Measurements from ENCODE around the gene RAMAC.
A peak's percentile ranks its signal among the peaks of the same experiment; 100 is the strongest.

RAMAC gene

DNA sequence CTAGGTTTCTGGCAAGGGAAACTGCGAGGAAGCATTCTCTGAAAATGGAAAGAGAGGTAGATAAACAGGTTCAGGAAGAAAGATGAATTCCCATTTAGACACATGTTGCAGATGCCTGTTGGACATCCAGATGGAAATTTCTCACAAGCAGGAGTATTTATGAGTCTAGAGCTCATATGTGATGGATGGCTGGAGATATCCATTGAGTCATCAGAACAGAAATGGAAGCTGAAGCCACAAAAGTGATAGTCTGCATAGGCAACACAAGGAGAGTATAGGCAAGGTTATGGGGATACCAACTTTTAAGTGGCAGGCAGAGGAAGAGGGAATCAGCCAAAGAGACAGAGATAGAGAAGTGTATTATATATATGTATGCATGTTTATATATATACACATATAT, 6.3 kb upstream of the RAMAC start:
- Histone ChIP-seq H3K27me3 (ENCODE audit: low read depth, low read length) (no peaks in the 10 kb centered on the region), H4K20me1 (ENCODE audit: insufficient read depth, low read length) (no peaks in the 10 kb centered on the region), H3K36me3 (replicated peaks; ENCODE audit: low read depth, low read length) (no peaks in the 10 kb centered on the region), H3K4me3 (ENCODE audit: low read length) (no peak overlapping the region), H3K79me2 (ENCODE audit: low read length) (no peaks in the 10 kb centered on the region), H2AFZ (ENCODE audit: low read depth, low read length) (no peak overlapping the region), H3K27ac (ENCODE audit: low read length) (no peak overlapping the region), H3K9ac (ENCODE audit: low read length) (no peak overlapping the region), H3K9me3 (ENCODE audit: insufficient read depth, low read length) (no peaks in the 10 kb centered on the region), H3K4me2 (ENCODE audit: low read length) (no peak overlapping the region), H3K4me1 (ENCODE audit: low read length) (peaks cover 16% of the 10 kb centered on the region)
- TF ChIP-seq, protein P1, sequence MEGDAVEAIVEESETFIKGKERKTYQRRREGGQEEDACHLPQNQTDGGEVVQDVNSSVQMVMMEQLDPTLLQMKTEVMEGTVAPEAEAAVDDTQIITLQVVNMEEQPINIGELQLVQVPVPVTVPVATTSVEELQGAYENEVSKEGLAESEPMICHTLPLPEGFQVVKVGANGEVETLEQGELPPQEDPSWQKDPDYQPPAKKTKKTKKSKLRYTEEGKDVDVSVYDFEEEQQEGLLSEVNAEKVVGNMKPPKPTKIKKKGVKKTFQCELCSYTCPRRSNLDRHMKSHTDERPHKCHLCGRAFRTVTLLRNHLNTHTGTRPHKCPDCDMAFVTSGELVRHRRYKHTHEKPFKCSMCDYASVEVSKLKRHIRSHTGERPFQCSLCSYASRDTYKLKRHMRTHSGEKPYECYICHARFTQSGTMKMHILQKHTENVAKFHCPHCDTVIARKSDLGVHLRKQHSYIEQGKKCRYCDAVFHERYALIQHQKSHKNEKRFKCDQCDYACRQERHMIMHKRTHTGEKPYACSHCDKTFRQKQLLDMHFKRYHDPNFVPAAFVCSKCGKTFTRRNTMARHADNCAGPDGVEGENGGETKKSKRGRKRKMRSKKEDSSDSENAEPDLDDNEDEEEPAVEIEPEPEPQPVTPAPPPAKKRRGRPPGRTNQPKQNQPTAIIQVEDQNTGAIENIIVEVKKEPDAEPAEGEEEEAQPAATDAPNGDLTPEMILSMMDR (IDR thresholded peaks at IDR 0.05; ENCODE audit: low read depth, low read length) = no peak
- no peak for TF ChIP-seq EZH2phosphoT487 (IDR thresholded peaks at IDR 0.05; ENCODE audit: low read depth)

DNA sequence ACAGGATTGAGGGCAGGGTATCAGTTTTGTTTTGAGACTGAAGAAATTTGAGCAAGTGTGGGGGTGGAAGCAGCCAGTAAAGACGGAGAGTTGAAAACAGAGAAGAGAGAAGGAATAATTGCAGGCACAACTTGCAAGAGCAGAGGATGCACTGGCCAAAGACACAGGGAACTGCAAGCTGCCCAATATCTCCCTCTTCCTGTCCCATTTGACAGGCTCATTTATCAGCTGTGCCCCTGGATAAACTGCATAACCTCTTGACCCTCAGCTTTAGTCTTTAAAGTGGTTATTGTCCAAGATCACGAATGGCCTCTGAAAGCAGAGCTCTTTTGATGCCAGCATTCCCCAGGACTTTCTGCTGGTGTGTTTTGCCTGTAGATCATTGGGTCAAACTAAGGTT, 5.0 kb upstream of the RAMAC start:
- TF ChIP-seq, protein P1 (IDR thresholded peaks at IDR 0.05; ENCODE audit: low read depth, low read length) = no peak
- no peak; the same call in 1 of the 2 replicates for TF ChIP-seq EZH2phosphoT487 (IDR thresholded peaks at IDR 0.05; ENCODE audit: low read depth)
- Histone ChIP-seq H4K20me1 (ENCODE audit: insufficient read depth, low read length) (no peaks in the 10 kb centered on the region), H2AFZ (ENCODE audit: low read depth, low read length) (no peak overlapping the region), H3K27me3 (ENCODE audit: low read depth, low read length) (no peaks in the 10 kb centered on the region), H3K4me2 (ENCODE audit: low read length) (peak overlapping the region; percentile 59), H3K4me1 (ENCODE audit: low read length) (peaks cover 22% of the 10 kb centered on the region), H3K4me3 (ENCODE audit: low read length) (peak overlapping the region; percentile 12; the same call in 1 of the 2 replicates), H3K36me3 (replicated peaks; ENCODE audit: low read depth, low read length) (no peaks in the 10 kb centered on the region), H3K27ac (ENCODE audit: low read length) (no peak overlapping the region), H3K9me3 (ENCODE audit: insufficient read depth, low read length) (no peaks in the 10 kb centered on the region), H3K79me2 (ENCODE audit: low read length) (peaks cover 7% of the 10 kb centered on the region), H3K9ac (ENCODE audit: low read length) (no peak overlapping the region)

DNA sequence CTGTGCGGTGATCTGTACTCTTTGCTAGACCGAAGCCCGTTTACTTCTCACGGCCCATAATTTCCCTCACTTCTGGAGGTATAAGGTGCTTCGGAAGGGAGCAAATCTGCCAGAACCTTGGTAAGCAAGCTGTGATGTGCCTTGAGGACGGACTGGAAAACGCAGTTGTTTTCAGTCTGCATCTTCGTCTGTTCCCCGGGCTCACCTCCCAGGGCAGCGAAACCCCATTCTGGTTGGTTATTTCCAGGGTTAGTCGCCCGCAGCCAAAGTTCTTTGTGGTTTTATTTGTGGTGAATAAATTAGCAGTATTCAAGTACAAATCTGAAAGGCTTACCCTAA, 401 bp downstream of the RAMAC start:
- peak overlapping the region; percentile 83 for H3K4me3 ChIP-seq (ENCODE audit: low read length)
- H3K4me1 ChIP-seq (ENCODE audit: low read length) = peaks cover 16% of the 10 kb centered on the region
- peaks cover 15% of the 10 kb centered on the region for H3K36me3 ChIP-seq (replicated peaks; ENCODE audit: low read depth, low read length)
- H3K79me2 ChIP-seq (ENCODE audit: low read length) = peaks cover 24% of the 10 kb centered on the region
- no peaks in the 10 kb centered on the region for H4K20me1 ChIP-seq (ENCODE audit: insufficient read depth, low read length)
- H3K4me2 ChIP-seq (ENCODE audit: low read length) = peak overlapping the region; percentile 94
- peak overlapping the region; percentile 91; the same call in 1 of the 2 replicates for H2AFZ ChIP-seq (ENCODE audit: low read depth, low read length)
- H3K9me3 ChIP-seq (ENCODE audit: insufficient read depth, low read length) = no peaks in the 10 kb centered on the region
- peak overlapping the region; percentile 5; the same call in 1 of the 2 replicates for H3K27ac ChIP-seq (ENCODE audit: low read length)
- TF ChIP-seq, protein P1 (IDR thresholded peaks at IDR 0.05; ENCODE audit: low read depth, low read length) = no peak
- no peak for TF ChIP-seq EZH2phosphoT487 (IDR thresholded peaks at IDR 0.05; ENCODE audit: low read depth)
- H3K27me3 ChIP-seq (ENCODE audit: low read depth, low read length) = no peaks in the 10 kb centered on the region
- peak overlapping the region; percentile 78 for H3K9ac ChIP-seq (ENCODE audit: low read length)

DNA sequence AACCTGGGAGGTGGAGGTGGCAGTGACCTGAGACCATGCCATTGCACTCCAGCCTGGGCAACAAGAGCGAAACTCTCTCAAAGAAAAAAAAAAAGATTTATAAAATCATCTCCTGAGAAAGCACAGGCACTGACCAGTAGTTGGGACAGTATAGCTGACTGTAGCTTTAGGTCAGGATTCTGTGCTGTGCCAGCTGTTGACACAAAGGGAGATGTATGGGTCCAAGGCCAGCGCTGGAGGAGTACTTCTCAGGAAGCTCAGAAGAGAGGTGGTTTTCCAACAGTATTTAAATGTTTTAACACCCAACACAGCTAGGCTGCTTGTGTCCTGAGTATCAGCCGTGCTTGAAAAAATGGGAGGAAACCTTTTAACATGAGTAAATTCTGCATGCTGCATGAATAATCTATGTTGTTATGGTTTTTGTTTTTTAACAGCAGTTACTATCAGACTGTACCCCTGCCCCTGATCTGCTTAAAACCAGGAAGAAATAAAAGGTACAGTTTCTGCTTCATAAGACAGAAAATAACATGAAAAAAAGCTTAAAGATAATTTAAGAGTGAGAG, 6.5 kb downstream of the RAMAC start:
- Histone ChIP-seq H3K27ac (ENCODE audit: low read length) (no peak overlapping the region), H3K79me2 (ENCODE audit: low read length) (peaks cover 2% of the 10 kb centered on the region), H3K4me3 (ENCODE audit: low read length) (no peak overlapping the region), H3K27me3 (ENCODE audit: low read depth, low read length) (no peaks in the 10 kb centered on the region), H3K4me2 (ENCODE audit: low read length) (no peak overlapping the region), H3K9me3 (ENCODE audit: insufficient read depth, low read length) (no peaks in the 10 kb centered on the region), H3K4me1 (ENCODE audit: low read length) (no peaks in the 10 kb centered on the region), H3K9ac (ENCODE audit: low read length) (no peak overlapping the region), H3K36me3 (replicated peaks; ENCODE audit: low read depth, low read length) (peaks cover 19% of the 10 kb centered on the region), H2AFZ (ENCODE audit: low read depth, low read length) (no peak overlapping the region), H4K20me1 (ENCODE audit: insufficient read depth, low read length) (no peaks in the 10 kb centered on the region)
- TF ChIP-seq, protein P1 (IDR thresholded peaks at IDR 0.05; ENCODE audit: low read depth, low read length) = no peak
